ENCODE results near the gene MT1G. TPM values are rescaled to one million over a fixed set of nuclear protein-coding genes. Genes with fewer than 3 reads are reported as not detected.
A peak's percentile ranks its signal among the peaks of the same experiment; 100 is the strongest.

The MT1G gene
- total RNA-seq, 1 experiment from 2014 or later, result 23.4 TPM

DNA sequence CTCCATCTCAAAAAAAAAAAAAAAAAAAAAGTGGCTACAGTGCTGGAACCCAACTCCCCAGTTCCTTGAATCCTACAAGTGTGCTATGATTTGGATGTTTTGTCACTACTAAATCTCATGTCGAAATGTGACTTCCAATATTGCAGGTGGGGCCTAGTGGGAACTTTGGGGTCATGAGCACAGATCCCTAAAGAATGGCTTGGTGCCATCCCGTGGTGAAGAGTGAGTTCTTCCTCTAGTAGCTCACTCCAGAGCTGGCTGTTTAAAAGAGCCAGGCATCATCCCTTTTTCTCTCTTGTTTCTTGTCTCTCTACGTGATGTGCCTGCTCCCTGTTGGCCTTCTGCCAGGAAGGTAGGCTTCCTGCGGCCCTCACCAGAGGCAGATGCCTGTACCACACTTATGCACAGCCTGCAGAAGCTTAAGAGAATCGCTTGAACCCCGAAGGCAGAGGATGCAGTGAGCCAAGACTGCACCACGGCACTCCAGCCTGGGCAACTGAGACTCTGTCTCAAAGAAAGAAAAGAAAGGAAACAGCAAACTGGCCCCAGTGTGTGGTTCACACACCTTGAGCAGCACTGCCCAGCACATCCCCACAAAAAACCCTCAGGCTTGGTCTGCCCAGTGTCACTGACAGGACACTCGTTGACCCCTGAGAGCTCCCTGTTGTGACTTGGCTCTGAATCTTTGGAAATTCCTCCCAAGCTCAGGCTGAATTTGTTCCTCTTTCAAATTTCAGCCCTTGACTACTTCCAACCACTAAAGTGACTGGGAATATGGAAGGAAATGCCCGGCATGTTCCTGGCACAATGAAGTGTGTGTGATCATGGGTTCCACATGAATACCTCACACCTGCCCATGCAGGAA is 39.1 kb downstream of the MT1G start:
- no peaks in the 10 kb centered on the region; the same call in 1 of the 2 replicates for H3K4me1 ChIP-seq (ENCODE audit: insufficient read depth, low read length)
- H3K27me3 ChIP-seq (ENCODE audit: insufficient read depth, low read length), result peaks cover 82% of the 10 kb centered on the region
- TF ChIP-seq, protein P1, sequence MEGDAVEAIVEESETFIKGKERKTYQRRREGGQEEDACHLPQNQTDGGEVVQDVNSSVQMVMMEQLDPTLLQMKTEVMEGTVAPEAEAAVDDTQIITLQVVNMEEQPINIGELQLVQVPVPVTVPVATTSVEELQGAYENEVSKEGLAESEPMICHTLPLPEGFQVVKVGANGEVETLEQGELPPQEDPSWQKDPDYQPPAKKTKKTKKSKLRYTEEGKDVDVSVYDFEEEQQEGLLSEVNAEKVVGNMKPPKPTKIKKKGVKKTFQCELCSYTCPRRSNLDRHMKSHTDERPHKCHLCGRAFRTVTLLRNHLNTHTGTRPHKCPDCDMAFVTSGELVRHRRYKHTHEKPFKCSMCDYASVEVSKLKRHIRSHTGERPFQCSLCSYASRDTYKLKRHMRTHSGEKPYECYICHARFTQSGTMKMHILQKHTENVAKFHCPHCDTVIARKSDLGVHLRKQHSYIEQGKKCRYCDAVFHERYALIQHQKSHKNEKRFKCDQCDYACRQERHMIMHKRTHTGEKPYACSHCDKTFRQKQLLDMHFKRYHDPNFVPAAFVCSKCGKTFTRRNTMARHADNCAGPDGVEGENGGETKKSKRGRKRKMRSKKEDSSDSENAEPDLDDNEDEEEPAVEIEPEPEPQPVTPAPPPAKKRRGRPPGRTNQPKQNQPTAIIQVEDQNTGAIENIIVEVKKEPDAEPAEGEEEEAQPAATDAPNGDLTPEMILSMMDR (conservative IDR thresholded peaks at IDR 0.05), result no peak
- H3K56ac ChIP-seq (ENCODE audit: insufficient read length, low read depth, low read length), result no peak overlapping the region
- no peak overlapping the region for H3K4me2 ChIP-seq (ENCODE audit: insufficient read depth, insufficient read length, low read length)
- H3K79me1 ChIP-seq (ENCODE audit: insufficient read depth, low read depth, low read length, poor library complexity, severe bottlenecking), result no peaks in the 10 kb centered on the region
- no peaks in the 10 kb centered on the region; a peak in 1 of 7 replicates for H3K36me3 Mint-ChIP-seq (ENCODE audit: insufficient read depth in 1 of 3, low read depth in 3 of 3)
- H3K4me3 Mint-ChIP-seq, result no peak overlapping the region
- no peak overlapping the region for H3K27ac ChIP-seq (ENCODE audit: insufficient read length, low read depth, low read length)
- no peak overlapping the region for H4K91ac ChIP-seq (ENCODE audit: insufficient read length, low read depth, low read length)
- no peak overlapping the region for H2BK5ac ChIP-seq (ENCODE audit: insufficient read length, low read length)
- H3K18ac ChIP-seq (ENCODE audit: insufficient read length, low read depth, low read length), result no peak overlapping the region
- H3K27me3 Mint-ChIP-seq (ENCODE audit: low read depth), result peaks cover 96% of the 10 kb centered on the region
- no peak overlapping the region for H4K8ac ChIP-seq (replicated peaks; ENCODE audit: insufficient read length, low read depth, low read length)
- no peak overlapping the region for H3K23ac ChIP-seq (ENCODE audit: insufficient read length, low read depth, low read length)
- no peak for DNase-seq
- peaks cover 0 to 12% of the 10 kb centered on the region in 2 experiments; a peak in 2 of 5 replicates for H3K9me3 Mint-ChIP-seq
- H3K4me1 Mint-ChIP-seq, result peaks cover 24 to 32% of the 10 kb centered on the region in 2 experiments
- peaks cover 16% of the 10 kb centered on the region for H3K23me2 ChIP-seq (ENCODE audit: insufficient read length, low read depth, low read length, poor library complexity, severe bottlenecking)
- no CpG with 5 or more reads among the region's 9 CpGs for WGBS (ENCODE audit: extremely low coverage, insufficient read length, low lambda C conversion rate)
- H3K14ac ChIP-seq (ENCODE audit: insufficient read depth, low read length), result no peak overlapping the region
- no peak overlapping the region for H2BK15ac ChIP-seq (ENCODE audit: low read depth, low read length)
- no peak overlapping the region for H2AFZ ChIP-seq (ENCODE audit: low read length)
- H4K5ac ChIP-seq (ENCODE audit: insufficient read length, low read depth, low read length), result no peak overlapping the region
- H4K20me1 ChIP-seq (ENCODE audit: control insufficient read depth, insufficient read depth, insufficient read length), result no peaks in the 10 kb centered on the region
- no peaks in the 10 kb centered on the region for H3K79me2 ChIP-seq (ENCODE audit: insufficient read depth, low read length)
- no peak overlapping the region for H2BK120ac ChIP-seq (ENCODE audit: low read depth, low read length, poor library complexity, severe bottlenecking)
- no peak overlapping the region for H3K9ac ChIP-seq (ENCODE audit: extremely low read depth, insufficient read length, low read length)
- H3K9me3 ChIP-seq (ENCODE audit: control insufficient read depth, low read depth, low read length), result no peaks in the 10 kb centered on the region
- H2BK12ac ChIP-seq (ENCODE audit: insufficient read length, low read depth, low read length), result no peak overlapping the region
- H2BK20ac ChIP-seq (ENCODE audit: low read depth, low read length, poor library complexity, severe bottlenecking), result no peak overlapping the region
- H3T11ph ChIP-seq (ENCODE audit: low read length), result no peak overlapping the region
- no peak overlapping the region for H2AK5ac ChIP-seq (ENCODE audit: insufficient read length, low read length)
- peak overlapping the region in 1 of 3 experiments; percentile 22; a peak in 1 of 7 replicates for H3K27ac Mint-ChIP-seq
- no peak overlapping the region for H3K4ac ChIP-seq (ENCODE audit: low read depth, low read length)

Measured in H9 (cell line).